GM19351 (cell line): ENCODE data around the gene KIF19.

ENCODE experiments used
- ATAC-seq: cut with Tn5 transposase; IDR thresholded peaks from one replicate; pipeline ENCODE4 v1.9.1; 2021; ENCODE audit warnings: mild to moderate bottlenecking, moderate library complexity; ENCODE audit not compliant: unreplicated experiment

The KIF19 gene

DNA sequence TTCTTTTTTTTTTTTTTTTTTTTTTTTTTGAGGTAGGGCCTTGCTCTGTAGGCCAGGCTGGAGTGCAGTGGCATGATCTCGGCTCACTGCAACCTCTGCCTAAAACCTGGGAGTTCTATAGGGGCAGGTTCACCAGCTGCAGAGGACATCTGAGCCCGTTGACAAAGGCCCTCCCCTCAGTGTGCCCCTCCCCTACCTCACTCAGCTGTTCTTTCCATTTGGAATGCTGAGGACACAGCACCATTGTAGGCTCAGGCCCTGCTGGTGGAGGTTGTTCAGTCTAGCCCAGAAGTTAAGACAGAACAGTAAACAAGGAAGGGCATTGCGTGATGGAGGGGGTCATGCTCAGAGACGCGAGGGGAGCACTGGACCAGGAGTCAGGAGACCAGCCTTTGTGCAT, 21.8 kb upstream of the KIF19 start:
- ATAC-seq = no peak

DNA sequence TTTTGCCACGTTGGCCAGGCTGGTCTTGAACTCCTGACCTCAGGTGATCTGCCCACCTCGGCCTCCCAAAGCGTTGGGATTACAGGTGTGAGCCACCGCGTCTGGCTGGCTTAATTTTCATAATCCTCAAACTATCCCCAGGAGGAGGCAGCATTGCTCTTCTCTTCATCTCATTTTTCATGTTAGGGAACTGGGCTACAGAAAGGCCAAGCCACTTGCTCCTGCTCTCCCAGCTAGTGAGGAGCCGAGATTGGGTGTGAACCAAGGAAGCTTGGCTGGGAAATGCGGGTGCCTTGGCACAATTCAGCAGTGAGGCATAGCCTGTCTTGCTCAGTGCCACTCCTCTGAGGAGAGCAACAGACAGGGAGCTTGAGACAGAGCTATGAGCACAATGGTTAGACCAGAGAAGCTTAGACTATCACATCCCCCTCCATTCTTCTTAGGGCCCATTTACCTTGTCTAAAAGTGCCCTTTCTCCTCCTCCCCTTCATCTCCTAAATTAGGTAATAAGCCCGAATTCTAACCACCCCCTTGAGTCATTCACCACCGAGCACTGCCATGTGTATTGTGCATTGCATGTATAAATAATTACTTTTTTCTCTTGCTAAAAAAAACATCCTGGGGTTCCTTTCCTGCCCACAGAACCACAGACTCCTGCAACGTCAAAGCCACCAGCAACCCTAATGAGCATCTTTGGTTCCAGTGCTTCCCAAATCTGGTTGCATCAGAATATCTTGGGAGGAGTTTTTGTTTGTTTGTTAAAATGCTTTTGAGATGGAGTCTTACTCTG, 20.0 kb upstream of the KIF19 start:
- ATAC-seq = no peak

- no peak for ATAC-seq
Measured at GRCh38 chr17:74307984-74308773, 17.8 kb upstream of the KIF19 start.

- no peak for ATAC-seq
Measured at GRCh38 chr17:74309902-74310301, 16.1 kb upstream of the KIF19 start.

GRCh38 chr17:74314877-74315276, 11.1 kb upstream of the KIF19 start:
- no peak for ATAC-seq

GRCh38 chr17:74316220-74316619, 9.8 kb upstream of the KIF19 start:
- ATAC-seq = no peak

- no peak for ATAC-seq
Measured at GRCh38 chr17:74317071-74317470, 9.0 kb upstream of the KIF19 start.

DNA sequence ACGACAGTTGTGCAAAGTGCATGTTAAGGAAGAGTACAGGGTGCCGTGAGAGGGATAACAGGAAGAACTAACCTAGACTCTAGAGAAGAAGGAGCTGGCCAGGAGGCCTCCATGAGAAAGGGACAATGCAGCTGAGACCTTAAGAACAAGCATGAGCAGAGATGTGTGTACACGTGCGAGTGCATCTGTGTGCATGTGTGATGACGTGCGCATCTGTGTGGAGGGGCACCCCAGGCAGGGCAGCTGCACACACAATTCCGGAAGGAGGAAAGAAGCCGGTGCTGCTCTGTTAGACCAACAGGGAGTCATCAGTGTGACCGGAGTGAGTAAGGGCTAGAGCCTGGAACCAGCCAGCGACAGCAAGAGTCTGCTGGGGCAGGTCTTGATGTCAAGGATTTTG, 7.6 kb upstream of the KIF19 start:
- no peak for ATAC-seq

GRCh38 chr17:74324521-74324920, 1.5 kb upstream of the KIF19 start:
- no peak for ATAC-seq

DNA sequence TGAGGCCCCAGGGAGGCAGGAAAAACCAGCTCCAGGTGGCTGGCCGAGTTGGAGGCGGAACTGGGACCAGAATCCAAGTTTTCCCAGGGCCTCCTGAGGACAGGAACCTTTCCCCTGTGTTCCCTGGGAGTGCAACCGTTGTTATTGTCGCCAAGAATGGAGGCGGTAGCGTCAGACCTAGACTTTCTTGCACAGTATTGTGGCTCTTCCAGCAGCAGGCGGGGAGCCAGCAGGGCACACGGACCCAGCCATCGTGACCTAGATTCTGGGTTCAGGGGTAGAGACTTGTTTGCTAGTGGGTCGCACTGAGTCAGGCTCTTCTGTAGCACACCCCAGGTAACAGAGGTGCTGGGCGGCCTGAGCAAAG, 667 bp upstream of the KIF19 start:
- ATAC-seq = no peak

DNA sequence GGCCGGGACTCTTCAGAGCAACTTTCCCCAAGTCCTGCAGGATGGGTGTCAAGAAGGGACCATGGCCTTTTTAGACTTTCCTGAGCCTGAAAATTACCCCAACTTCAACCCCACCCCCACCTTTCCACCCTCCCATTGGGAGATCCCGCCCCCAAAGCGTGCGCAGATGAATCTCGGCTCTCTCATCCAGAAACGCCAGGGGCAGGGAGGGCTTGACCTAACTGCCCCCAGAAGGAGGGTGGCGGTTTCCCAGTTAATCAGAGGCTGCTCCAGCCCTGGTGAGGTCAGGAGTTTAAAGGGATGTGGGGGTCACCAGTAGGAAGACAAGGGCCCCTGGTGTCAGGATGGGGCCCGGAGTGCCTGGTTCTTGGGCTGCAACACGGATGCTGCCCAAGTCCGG, 480 bp downstream of the KIF19 start:
- no peak for ATAC-seq

GRCh38 chr17:74328487-74328886, 2.5 kb downstream of the KIF19 start:
- no peak for ATAC-seq

- no peak for ATAC-seq
Measured at GRCh38 chr17:74329378-74329777, 3.4 kb downstream of the KIF19 start.

- no peak for ATAC-seq
Measured at GRCh38 chr17:74330446-74330845, 4.4 kb downstream of the KIF19 start.

GRCh38 chr17:74332017-74332650, 6.1 kb downstream of the KIF19 start:
- ATAC-seq = no peak

DNA sequence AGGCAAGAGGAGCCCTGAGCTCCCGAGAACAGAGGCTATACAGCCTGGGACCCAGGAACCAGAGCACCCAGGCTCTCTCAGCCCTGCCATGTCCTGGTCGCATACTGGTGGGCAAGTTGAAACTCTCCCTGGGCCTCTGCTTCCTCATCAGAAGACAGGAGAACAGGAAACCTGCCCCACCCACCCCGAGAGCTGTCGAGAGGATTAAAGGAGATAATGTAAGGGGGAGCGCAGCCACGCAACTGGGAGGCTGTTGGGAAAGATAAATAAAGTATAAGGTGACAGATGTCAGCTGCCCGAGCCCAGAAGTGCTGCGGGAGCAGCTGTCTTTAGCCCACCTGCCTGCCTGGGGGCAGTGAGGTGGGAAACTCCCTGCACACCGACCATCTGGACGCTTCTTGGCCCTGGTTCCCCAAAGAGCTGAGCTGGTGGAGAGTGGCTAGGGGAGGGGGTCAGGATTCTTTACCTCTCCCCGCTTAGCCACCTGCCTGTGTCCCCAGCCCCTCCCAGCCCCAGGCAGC, 6.8 kb downstream of the KIF19 start:
- no peak for ATAC-seq

DNA sequence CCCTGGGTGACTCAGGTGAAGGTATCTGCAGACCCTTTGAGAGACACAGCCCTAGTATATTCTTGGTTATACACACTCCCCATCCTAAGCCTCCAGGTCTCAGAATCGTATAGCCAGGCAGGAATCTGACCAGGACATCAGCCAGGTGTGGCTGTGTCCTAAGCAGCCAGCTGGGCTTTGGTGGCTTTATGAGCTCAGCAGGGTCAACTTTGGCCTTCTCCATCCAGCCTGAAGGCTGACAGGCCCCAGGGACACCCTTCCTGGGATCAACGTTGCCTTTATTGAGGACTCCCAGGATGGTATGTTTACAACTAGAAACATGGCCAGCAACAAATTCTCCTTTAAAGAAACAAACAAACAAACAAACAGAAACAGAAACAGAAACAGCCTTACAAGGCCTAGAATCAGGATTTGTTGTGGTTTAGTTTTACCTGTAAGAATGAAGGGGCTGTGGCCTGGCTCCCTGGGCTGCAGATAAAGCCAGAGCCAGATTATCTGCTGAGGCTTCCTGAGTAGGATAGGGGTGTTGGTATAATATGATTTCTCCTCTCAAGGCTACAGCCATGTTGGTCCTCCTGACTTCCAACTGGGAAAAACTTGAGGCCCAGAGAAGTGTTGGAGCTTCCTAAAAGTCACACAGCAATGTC, 8.5 kb downstream of the KIF19 start:
- no peak for ATAC-seq

- no peak for ATAC-seq
Measured at GRCh38 chr17:74335529-74336062, 9.6 kb downstream of the KIF19 start.

DNA sequence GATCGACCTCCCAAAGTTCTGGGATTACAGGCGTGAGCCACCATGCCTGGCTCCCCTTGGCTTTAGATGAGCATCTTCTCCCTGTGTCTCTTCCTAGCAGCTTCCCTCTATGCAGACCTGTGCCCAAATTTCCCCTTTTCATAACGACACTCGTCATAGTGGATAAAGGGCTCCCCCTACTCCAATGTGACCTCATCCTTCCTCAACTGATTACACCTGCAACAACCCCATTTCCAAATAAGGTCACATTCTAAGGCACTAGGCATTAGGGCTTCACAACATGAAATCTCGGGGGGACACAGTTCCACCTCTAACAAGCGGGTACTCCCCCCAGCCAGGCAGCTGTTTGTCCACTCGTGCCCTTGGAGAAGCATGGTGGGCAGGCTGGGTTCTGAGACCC, 10.3 kb downstream of the KIF19 start:
- ATAC-seq = no peak

- ATAC-seq = no peak
Measured at GRCh38 chr17:74337834-74338500, 11.9 kb downstream of the KIF19 start.
